HG03575 (cell line): ENCODE results near the gene MMP27.

Source experiments
- ATAC-seq: cut with Tn5 transposase; IDR thresholded peaks from one replicate; pipeline ENCODE4 v1.9.1; 2021; ENCODE audit not compliant: unreplicated experiment, insufficient number of reproducible peaks, low FRiP score; ENCODE audit errors: extremely low read depth

MMP27 gene

GRCh38 chr11:102708654-102709053, 3.1 kb upstream of the MMP27 start:
- ATAC-seq: no peak

- ATAC-seq: no peak
These were observed 728 bp downstream of the MMP27 start for GRCh38 chr11:102704841-102705240.

GRCh38 chr11:102703826-102704493, 1.6 kb downstream of the MMP27 start:
- no peak for ATAC-seq

GRCh38 chr11:102695201-102695600, 10.4 kb downstream of the MMP27 start:
- no peak for ATAC-seq

GRCh38 chr11:102685754-102686153, 19.8 kb downstream of the MMP27 start:
- no peak for ATAC-seq

- ATAC-seq: no peak
These were observed 20.2 kb downstream of the MMP27 start for GRCh38 chr11:102685338-102685737.

GRCh38 chr11:102683277-102683676, 22.3 kb downstream of the MMP27 start:
- no peak for ATAC-seq

- no peak for ATAC-seq
These were observed 24.6 kb downstream of the MMP27 start for GRCh38 chr11:102680945-102681344.

GRCh38 chr11:102678022-102678421, 27.5 kb downstream of the MMP27 start:
- ATAC-seq: no peak

- no peak for ATAC-seq
These were observed 29.5 kb downstream of the MMP27 start for GRCh38 chr11:102676084-102676483.

- ATAC-seq: no peak
These were observed 35.9 kb downstream of the MMP27 start for GRCh38 chr11:102669664-102670063.

GRCh38 chr11:102666331-102666957, 39.1 kb downstream of the MMP27 start:
- ATAC-seq: no peak

GRCh38 chr11:102664001-102664752, 41.4 kb downstream of the MMP27 start:
- no peak for ATAC-seq

GRCh38 chr11:102662607-102663006, 43.0 kb downstream of the MMP27 start:
- ATAC-seq: no peak

GRCh38 chr11:102661040-102661439, 44.5 kb downstream of the MMP27 start:
- no peak for ATAC-seq

GRCh38 chr11:102656528-102656927, 49.0 kb downstream of the MMP27 start:
- no peak for ATAC-seq

GRCh38 chr11:102655547-102655946, 50.0 kb downstream of the MMP27 start:
- no peak for ATAC-seq

GRCh38 chr11:102654761-102655160, 50.8 kb downstream of the MMP27 start:
- ATAC-seq: no peak

GRCh38 chr11:102653744-102654291, 51.8 kb downstream of the MMP27 start:
- ATAC-seq: no peak

GRCh38 chr11:102647430-102647829, 58.1 kb downstream of the MMP27 start:
- ATAC-seq: no peak
